ENCODE data around the gene PLPP6.

PLPP6 gene

DNA sequence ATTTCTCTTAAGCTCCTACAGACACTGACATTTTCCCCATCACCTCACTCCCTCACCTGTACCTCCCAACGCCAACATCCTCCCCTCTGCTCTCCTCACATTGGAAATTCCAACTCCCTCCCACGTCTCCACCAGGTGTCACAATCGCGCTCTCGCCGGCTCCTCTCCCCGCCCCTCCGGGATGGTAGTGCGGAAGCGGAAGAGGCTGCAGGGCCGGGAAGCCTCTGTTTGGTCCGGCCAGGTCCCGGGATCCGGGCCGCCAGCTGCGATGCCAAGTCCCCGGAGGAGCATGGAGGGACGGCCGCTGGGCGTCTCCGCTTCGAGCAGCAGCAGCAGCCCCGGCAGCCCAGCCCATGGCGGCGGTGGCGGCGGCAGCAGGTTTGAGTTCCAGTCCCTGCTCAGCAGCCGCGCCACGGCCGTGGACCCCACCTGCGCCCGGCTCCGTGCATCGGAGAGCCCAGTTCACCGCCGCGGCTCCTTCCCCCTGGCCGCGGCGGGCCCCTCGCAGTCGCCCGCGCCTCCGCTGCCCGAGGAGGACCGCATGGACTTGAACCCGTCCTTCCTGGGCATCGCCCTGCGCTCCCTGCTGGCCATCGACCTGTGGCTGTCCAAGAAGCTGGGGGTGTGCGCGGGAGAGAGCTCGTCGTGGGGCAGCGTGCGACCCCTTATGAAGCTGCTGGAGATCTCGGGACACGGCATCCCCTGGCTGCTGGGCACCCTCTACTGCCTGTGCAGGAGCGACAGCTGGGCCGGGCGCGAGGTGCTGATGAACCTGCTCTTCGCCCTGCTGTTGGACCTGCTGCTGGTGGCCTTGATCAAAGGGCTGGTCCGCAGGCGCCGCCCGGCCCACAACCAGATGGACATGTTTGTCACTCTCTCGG lies at the start of gene PLPP6:
Gene PLPP6, plus strand, starts transcription at position 187 of the 881 bp plus-strand sequence. Its CDS starts 82 bp downstream, at position 269.
- peak within 1 kb of the TSS; percentile 96 for H3K4me3 ChIP-seq (ENCODE audit: low read length)
- H3K4me1 ChIP-seq (ENCODE audit: low read length) = peaks cover 12% of the 10 kb centered on the region
- H4K20me1 ChIP-seq (ENCODE audit: insufficient read depth, low read length) = no peaks in the 10 kb centered on the region
- peak within 1 kb of the TSS; percentile 99 for H2AFZ ChIP-seq (ENCODE audit: low read depth, low read length)
- peak within 1 kb of the TSS; percentile 90 for H3K9ac ChIP-seq (ENCODE audit: low read length)
- peaks cover 6% of the 10 kb centered on the region; the same call in 1 of the 2 replicates for H3K79me2 ChIP-seq (ENCODE audit: low read length)
- H3K4me2 ChIP-seq (ENCODE audit: low read length) = peak within 1 kb of the TSS; percentile 94
- H3K9me3 ChIP-seq (ENCODE audit: insufficient read depth, low read length) = no peaks in the 10 kb centered on the region
- H3K27me3 ChIP-seq (ENCODE audit: low read depth, low read length) = no peaks in the 10 kb centered on the region
- TF ChIP-seq EZH2phosphoT487 (IDR thresholded peaks at IDR 0.05; ENCODE audit: low read depth) = no peak
- TF ChIP-seq, protein P1, sequence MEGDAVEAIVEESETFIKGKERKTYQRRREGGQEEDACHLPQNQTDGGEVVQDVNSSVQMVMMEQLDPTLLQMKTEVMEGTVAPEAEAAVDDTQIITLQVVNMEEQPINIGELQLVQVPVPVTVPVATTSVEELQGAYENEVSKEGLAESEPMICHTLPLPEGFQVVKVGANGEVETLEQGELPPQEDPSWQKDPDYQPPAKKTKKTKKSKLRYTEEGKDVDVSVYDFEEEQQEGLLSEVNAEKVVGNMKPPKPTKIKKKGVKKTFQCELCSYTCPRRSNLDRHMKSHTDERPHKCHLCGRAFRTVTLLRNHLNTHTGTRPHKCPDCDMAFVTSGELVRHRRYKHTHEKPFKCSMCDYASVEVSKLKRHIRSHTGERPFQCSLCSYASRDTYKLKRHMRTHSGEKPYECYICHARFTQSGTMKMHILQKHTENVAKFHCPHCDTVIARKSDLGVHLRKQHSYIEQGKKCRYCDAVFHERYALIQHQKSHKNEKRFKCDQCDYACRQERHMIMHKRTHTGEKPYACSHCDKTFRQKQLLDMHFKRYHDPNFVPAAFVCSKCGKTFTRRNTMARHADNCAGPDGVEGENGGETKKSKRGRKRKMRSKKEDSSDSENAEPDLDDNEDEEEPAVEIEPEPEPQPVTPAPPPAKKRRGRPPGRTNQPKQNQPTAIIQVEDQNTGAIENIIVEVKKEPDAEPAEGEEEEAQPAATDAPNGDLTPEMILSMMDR (IDR thresholded peaks at IDR 0.05; ENCODE audit: low read depth, low read length) = peak; percentile 65
- no peaks in the 10 kb centered on the region for H3K36me3 ChIP-seq (replicated peaks; ENCODE audit: low read depth, low read length)
- H3K27ac ChIP-seq (ENCODE audit: low read length) = no peak within 1 kb of the TSS

GRCh38 chr9:4614627-4615026 lies 47.5 kb upstream of the PLPP6 start:
- Histone ChIP-seq H3K4me3 (ENCODE audit: low read length) (no peak overlapping the region), H3K27me3 (ENCODE audit: low read depth, low read length) (peaks cover 5% of the 10 kb centered on the region; the same call in 1 of the 2 replicates), H3K79me2 (ENCODE audit: low read length) (no peaks in the 10 kb centered on the region), H3K4me1 (ENCODE audit: low read length) (no peaks in the 10 kb centered on the region), H3K27ac (ENCODE audit: low read length) (no peak overlapping the region), H4K20me1 (ENCODE audit: insufficient read depth, low read length) (no peaks in the 10 kb centered on the region), H3K9ac (ENCODE audit: low read length) (no peak overlapping the region), H3K4me2 (ENCODE audit: low read length) (no peak overlapping the region), H3K9me3 (ENCODE audit: insufficient read depth, low read length) (no peaks in the 10 kb centered on the region), H2AFZ (ENCODE audit: low read depth, low read length) (no peak overlapping the region), H3K36me3 (replicated peaks; ENCODE audit: low read depth, low read length) (no peaks in the 10 kb centered on the region)
- TF ChIP-seq, protein P1 (IDR thresholded peaks at IDR 0.05; ENCODE audit: low read depth, low read length) = no peak

- Histone ChIP-seq H3K4me2 (ENCODE audit: low read length) (no peak overlapping the region), H3K4me1 (ENCODE audit: low read length) (no peaks in the 10 kb centered on the region), H4K20me1 (ENCODE audit: insufficient read depth, low read length) (no peaks in the 10 kb centered on the region), H3K9ac (ENCODE audit: low read length) (no peak overlapping the region), H3K36me3 (replicated peaks; ENCODE audit: low read depth, low read length) (no peaks in the 10 kb centered on the region), H3K9me3 (ENCODE audit: insufficient read depth, low read length) (no peaks in the 10 kb centered on the region), H3K79me2 (ENCODE audit: low read length) (no peaks in the 10 kb centered on the region), H3K27ac (ENCODE audit: low read length) (no peak overlapping the region), H3K4me3 (ENCODE audit: low read length) (no peak overlapping the region), H3K27me3 (ENCODE audit: low read depth, low read length) (peaks cover 5% of the 10 kb centered on the region; the same call in 1 of the 2 replicates), H2AFZ (ENCODE audit: low read depth, low read length) (no peak overlapping the region)
- TF ChIP-seq, protein P1 (IDR thresholded peaks at IDR 0.05; ENCODE audit: low read depth, low read length) = no peak
These were observed 46.8 kb upstream of the PLPP6 start for GRCh38 chr9:4615251-4615650.

GRCh38 chr9:4615778-4616177 lies 46.3 kb upstream of the PLPP6 start:
- peaks cover 5% of the 10 kb centered on the region; the same call in 1 of the 2 replicates for H3K27me3 ChIP-seq (ENCODE audit: low read depth, low read length)
- no peaks in the 10 kb centered on the region for H4K20me1 ChIP-seq (ENCODE audit: insufficient read depth, low read length)
- no peaks in the 10 kb centered on the region for H3K4me1 ChIP-seq (ENCODE audit: low read length)
- H3K4me3 ChIP-seq (ENCODE audit: low read length) = no peak overlapping the region
- H3K36me3 ChIP-seq (replicated peaks; ENCODE audit: low read depth, low read length) = no peaks in the 10 kb centered on the region
- no peaks in the 10 kb centered on the region for H3K79me2 ChIP-seq (ENCODE audit: low read length)
- no peak overlapping the region for H2AFZ ChIP-seq (ENCODE audit: low read depth, low read length)
- H3K9me3 ChIP-seq (ENCODE audit: insufficient read depth, low read length) = no peaks in the 10 kb centered on the region
- H3K9ac ChIP-seq (ENCODE audit: low read length) = no peak overlapping the region
- TF ChIP-seq, protein P1 (IDR thresholded peaks at IDR 0.05; ENCODE audit: low read depth, low read length) = no peak
- no peak for TF ChIP-seq EZH2phosphoT487 (IDR thresholded peaks at IDR 0.05; ENCODE audit: low read depth)
- no peak overlapping the region for H3K27ac ChIP-seq (ENCODE audit: low read length)
- no peak overlapping the region for H3K4me2 ChIP-seq (ENCODE audit: low read length)

Measured in OCI-LY3 (cell line).